ENCODE data around the gene ZBTB32. TPM values are rescaled to one million over a fixed set of nuclear protein-coding genes. Genes with fewer than 3 reads are reported as not detected.

ZBTB32 gene
- total and polyA plus RNA-seq, 2 of the 8 experiments (the other 6 are each of a cell fraction or from before 2014, with no cell fraction given): 0.11 to 0.50 TPM

- Histone ChIP-seq H3K9ac (replicated peaks in 1 of 4; ENCODE audit: extremely low read depth in 1 of 4, low read depth in 3 of 4, low read length in 3 of 4) (no peak overlapping the region), H3K9me3 (ENCODE audit: insufficient read depth in 2 of 2, low read depth in 1 of 2, low read length in 1 of 2) (no peaks in the 10 kb centered on the region), H3K4me3 (ENCODE audit: extremely low read depth in 1 of 4, insufficient read depth in 2 of 4, low read depth in 3 of 4, low read length in 4 of 4) (no peak overlapping the region), H3K4ac (replicated peaks; ENCODE audit: insufficient read length, low read depth, low read length) (no peak overlapping the region), H2AK5ac (ENCODE audit: low read depth, low read length) (no peak overlapping the region), H2AFZ (ENCODE audit: low read length) (no peak overlapping the region), H3K27me3 (replicated peaks in 1 of 4; ENCODE audit: control insufficient read depth in 3 of 4, extremely low read depth in 1 of 4, insufficient read depth in 3 of 4, low read length in 3 of 4) (no peaks in the 10 kb centered on the region), H3K27ac (ENCODE audit: low read depth, low read length) (no peak overlapping the region), H2BK15ac (ENCODE audit: low read length) (no peak overlapping the region), H3K79me1 (ENCODE audit: low read depth, low read length) (peaks cover 8% of the 10 kb centered on the region), H3K56ac (replicated peaks; ENCODE audit: insufficient read length, low read depth, low read length) (no peak overlapping the region), H2BK120ac (replicated peaks; ENCODE audit: low read depth, low read length) (no peak overlapping the region), H3K4me2 (ENCODE audit: insufficient read depth in 1 of 2, low read depth in 2 of 2, low read length in 2 of 2) (no peak overlapping the region), H3K4me1 (replicated peaks in 1 of 4; ENCODE audit: control insufficient read depth in 3 of 4, insufficient read depth in 4 of 4, low read length in 3 of 4) (peaks cover 0 to 11% (median 5%) of the 10 kb centered on the region in 4 experiments; a peak in 6 of 7 replicates), H2BK5ac (ENCODE audit: low read depth, low read length) (no peak overlapping the region), H3K14ac (ENCODE audit: insufficient read length) (no peak overlapping the region), H4K5ac (ENCODE audit: insufficient read length, low read depth, low read length) (no peak overlapping the region), H3K36me3 (ENCODE audit: control insufficient read depth in 2 of 4, insufficient read depth in 4 of 4, low read length in 3 of 4) (peaks cover 24 to 47% (median 32%) of the 10 kb centered on the region in 4 experiments), H4K20me1 (replicated peaks in 1 of 2; ENCODE audit: control insufficient read depth in 1 of 2, insufficient read depth in 2 of 2, low read length in 2 of 2) (peaks cover 7 to 9% of the 10 kb centered on the region in 2 experiments), H4K8ac (ENCODE audit: extremely low read depth, insufficient read depth, low read length) (no peak overlapping the region), H3K18ac (ENCODE audit: extremely low read depth, low read length) (no peak overlapping the region), H2BK12ac (ENCODE audit: low read depth, low read length) (no peak overlapping the region), H2BK20ac (ENCODE audit: low read length) (no peak overlapping the region), H4K91ac (replicated peaks; ENCODE audit: insufficient read length, low read length) (no peak overlapping the region), H3K79me2 (ENCODE audit: control insufficient read depth in 1 of 2, insufficient read depth in 2 of 2, low read length in 2 of 2) (peaks cover 0 to 20% of the 10 kb centered on the region in 2 experiments; a peak in 2 of 4 replicates), H3K23ac (ENCODE audit: insufficient read length) (no peak overlapping the region), H3K23me2 (ENCODE audit: low read depth, low read length) (peaks cover 12% of the 10 kb centered on the region)
- CTCF ChIA-PET (ENCODE audit: partially characterized antibody): interaction anchor here (1.3 to 11.8 kb wide), 2 partner anchors 18 to 26 kb away, joined by 5 to 80 read pairs; partner anchors contain the start of gene IGFLR1
- FAIRE-seq: no peak
- 92% methylated on average over 15 of the region's 17 CpGs; no CpG with 5 or more reads in 1 of the 2 experiments for WGBS, 2 experiments (ENCODE audit: extremely low coverage in 1 of 2, insufficient coverage in 1 of 2, insufficient read length in 1 of 2, insufficient replicate concordance in 2 of 2, low coverage in 1 of 2, low lambda C conversion rate in 2 of 2, missing lambda C conversion rate in 1 of 2)
- DNase-seq (ENCODE audit: low read depth in 1 of 2, low spot score in 2 of 2): no peak
- POLR2A ChIA-PET (ENCODE audit: partially characterized antibody): interaction anchor here (5.0 kb wide), 1 partner anchor 17 kb away, joined by 54 read pairs; no protein-coding TSS in a partner anchor
- no peak for TF ChIP-seq HDAC2 (IDR thresholded peaks at IDR 0.05; ENCODE audit: borderline replicate concordance in 1 of 2, low read depth in 2 of 2, low read length in 2 of 2)
These were observed 16.3 kb downstream of the ZBTB32 start for GRCh38 chr19:35720648-35721047.
